HCT116 (cell line): ENCODE measurements around the gene NAP1L1. TPM values are rescaled to one million over a fixed set of nuclear protein-coding genes. Genes with fewer than 3 reads are reported as not detected.

Experiments used
- ATAC-seq: fragments of 200-7000 bp; cut with Tn5 transposase; 2 replicates; pipeline ENCODE4 v1.9.1; 2020; ENCODE audit warnings: mild to moderate bottlenecking, moderate library complexity
- BruUV-seq: library from RNA; stranded (reverse); fragments of 400-500 nt; replicated peaks from 2 replicates; lab custom pipeline; 2021; lab: Mats Ljungman, UMichigan
- CTCF ChIA-PET: fragments of 300-600 bp; sonication (Branson Sonifier 250); formaldehyde crosslinking; loops from one replicate; lab custom pipeline; 2021; ENCODE audit warnings: antibody characterized with exemption; lab: Charles Lee
- POLR2A ChIA-PET: fragments of 300-600, 350-600 bp; sonication (Branson Sonifier 250); formaldehyde crosslinking; loops from one replicate; lab custom pipeline; 2021; ENCODE audit warnings: antibody characterized with exemption; lab: Charles Lee
- RAD21 ChIA-PET, 2 experiments: fragments of 300-600 bp; sonication (Branson Sonifier 250); formaldehyde crosslinking; loops; one replicate each; lab custom pipeline; 2023; ENCODE audit warnings: low total read pairs in 2 of 2; ENCODE audit not compliant: uncharacterized antibody in 2 of 2, unreplicated experiment in 2 of 2, low non-redundant PET in 1 of 2; lab: Charles Lee
- DNase-seq: peaks from one replicate; pipeline ENCODE4 v3.0.0-alpha.2; 2010; ENCODE audit warnings: low read depth, low spot score
- H2AFZ ChIP-seq: fragments of 200-600 bp; shearing (Covaris generic), sonication (generic); 2 replicates; pipeline ENCODE4 v1.6.1; 2017; ENCODE audit warnings: low read depth, mixed run types, mixed read lengths, antibody characterized with exemption, low read length; ENCODE audit not compliant: poor library complexity, severe bottlenecking
- H3K27ac ChIP-seq: 2 replicates; pipeline ENCODE4 v1.5.1; 2012; ENCODE audit warnings: low read depth, low read length
- H3K27me3 ChIP-seq: fragments of 200-600 bp; sonication (generic); 2 replicates; pipeline ENCODE4 v1.6.1; 2016; ENCODE audit warnings: mixed run types, low read length, mixed read lengths; ENCODE audit not compliant: insufficient read depth
- H3K36me3 ChIP-seq, 2 experiments: fragments of 200-500 bp in 1 of 2; fragments of 200-600 bp in 1 of 2; sonication (Bioruptor generic) in 1 of 2; sonication (generic) in 1 of 2; 2 replicates each; pipeline versions ENCODE4 v1.5.1 to v1.6.1; 2014 to 2016; ENCODE audit warnings: low read length in 2 of 2, inconsistent platforms in 1 of 2, mixed read lengths in 1 of 2, mixed run types in 1 of 2; ENCODE audit not compliant: insufficient read depth in 2 of 2, control insufficient read depth in 1 of 2
- H3K4me1 ChIP-seq, 2 experiments: fragments of 200-600 bp in 1 of 2; sonication (generic) in 1 of 2; 2 replicates each; pipeline versions ENCODE4 v1.5.1 to v1.6.1; 2012 to 2017; ENCODE audit warnings: low read length in 2 of 2, inconsistent platforms in 1 of 2, mild to moderate bottlenecking in 1 of 2, mixed read lengths in 1 of 2, mixed run types in 1 of 2, moderate library complexity in 1 of 2; ENCODE audit not compliant: insufficient read depth in 2 of 2, control insufficient read depth in 1 of 2
- H3K4me2 ChIP-seq: fragments of 200-600 bp; sonication (generic); 2 replicates; pipeline ENCODE4 v1.6.1; 2017; ENCODE audit warnings: mixed run types, low read length, mixed read lengths
- H3K4me3 ChIP-seq, 2 experiments: fragments of 200-600 bp in 1 of 2; sonication (generic) in 1 of 2; replicated peaks in 1 of 2; 2 replicates each; pipeline ENCODE4 v1.5.1; 2011 to 2016; ENCODE audit warnings: low read length in 2 of 2, control low read depth in 1 of 2, low read depth in 1 of 2, mild to moderate bottlenecking in 1 of 2, mixed read lengths in 1 of 2, mixed run types in 1 of 2
- H3K79me2 ChIP-seq: fragments of 200-600 bp; sonication (generic); 2 replicates; pipeline ENCODE4 v1.6.1; 2017; ENCODE audit warnings: mild to moderate bottlenecking, mixed run types, low read length, moderate library complexity, mixed read lengths; ENCODE audit not compliant: insufficient read depth
- H3K9ac ChIP-seq: fragments of 200-600 bp; sonication (generic); 2 replicates; pipeline ENCODE4 v1.6.1; 2016; ENCODE audit warnings: low read length, mixed read lengths
- H3K9me2 ChIP-seq: fragments of 200-600 bp; sonication (generic), shearing (Covaris generic); 2 replicates; pipeline ENCODE4 v1.6.1; 2017; ENCODE audit warnings: mixed run types, mild to moderate bottlenecking, moderate library complexity; ENCODE audit not compliant: insufficient read depth
- H3K9me3 ChIP-seq, 2 experiments: fragments of 200-500 bp in 1 of 2; fragments of 200-600 bp in 1 of 2; sonication (Bioruptor generic) in 1 of 2; sonication (generic) in 1 of 2; 2 replicates each; pipeline ENCODE4 v1.6.1; 2014 to 2017; ENCODE audit warnings: low read length in 2 of 2, mixed read lengths in 2 of 2, inconsistent platforms in 1 of 2, low read depth in 1 of 2, mild to moderate bottlenecking in 1 of 2, mixed run types in 1 of 2, moderate library complexity in 1 of 2; ENCODE audit not compliant: control insufficient read depth in 1 of 2, insufficient read depth in 1 of 2
- H4K20me1 ChIP-seq: fragments of 200-600 bp; sonication (generic), shearing (Covaris generic); 2 replicates; pipeline ENCODE4 v1.6.1; 2017; ENCODE audit warnings: mixed run types, mild to moderate bottlenecking, moderate library complexity; ENCODE audit not compliant: insufficient read depth
- CBX3 ChIP-seq: IDR thresholded peaks from 2 replicates; pipeline ENCODE4 v1.6.1; 2012; ENCODE audit warnings: low read depth
- CEBPB ChIP-seq: IDR thresholded peaks from 2 replicates; pipeline ENCODE4 v1.6.1; 2012; ENCODE audit warnings: low read depth
- EGR1 ChIP-seq: IDR thresholded peaks from 2 replicates; pipeline ENCODE4 v1.6.1; 2012; ENCODE audit warnings: low read depth
- ELF1 ChIP-seq: IDR thresholded peaks from 2 replicates; pipeline ENCODE4 v1.6.1; 2012; ENCODE audit warnings: low read depth, borderline replicate concordance
- EZH2 ChIP-seq: fragments of 200-600 bp; sonication (generic); IDR thresholded peaks from 2 replicates; pipeline ENCODE4 v1.6.1; 2017; ENCODE audit warnings: antibody characterized with exemption, mixed run types
- EZH2phosphoT487 ChIP-seq: fragments of 200-600 bp; IDR thresholded peaks from 2 replicates; pipeline ENCODE4 v1.6.1; 2018; ENCODE audit warnings: antibody characterized with exemption, borderline replicate concordance
- FOSL1 ChIP-seq: IDR thresholded peaks from 2 replicates; pipeline ENCODE4 v1.6.1; 2012; ENCODE audit warnings: low read depth
- JUND ChIP-seq: IDR thresholded peaks from 2 replicates; pipeline ENCODE4 v1.6.1; 2012
- POLR2AphosphoS5 ChIP-seq: IDR thresholded peaks from 2 replicates; pipeline ENCODE4 v1.6.1; 2011; ENCODE audit warnings: mild to moderate bottlenecking, low read depth, low read length, moderate library complexity
- RAD21 ChIP-seq: IDR thresholded peaks from 2 replicates; pipeline ENCODE4 v1.6.1; 2012; ENCODE audit warnings: low read depth, mild to moderate bottlenecking
- SP1 ChIP-seq: IDR thresholded peaks from 2 replicates; pipeline ENCODE4 v1.6.1; 2012; ENCODE audit warnings: low read depth
- SRF ChIP-seq: IDR thresholded peaks from 2 replicates; pipeline ENCODE4 v1.6.1; 2012; ENCODE audit warnings: low read depth
- YY1 ChIP-seq: IDR thresholded peaks from 2 replicates; pipeline ENCODE4 v1.6.1; 2011; ENCODE audit warnings: low read length, low read depth, moderate library complexity, mild to moderate bottlenecking; ENCODE audit not compliant: insufficient replicate concordance; ENCODE audit errors: extremely low read depth
- ZFX ChIP-seq: fragments of 450-650 bp; IDR thresholded peaks from 2 replicates; pipeline ENCODE4 v1.6.1; 2017
- ZNF274 ChIP-seq: fragments of 200-500 bp; sonication (Bioruptor generic); IDR thresholded peaks from 2 replicates; pipeline ENCODE4 v1.6.1; 2014; ENCODE audit warnings: mild to moderate bottlenecking, low read depth, low read length, inconsistent platforms
- intact Hi-C: fragments of 100-400 bp; cut with micrococcal nuclease; formaldehyde crosslinking; loops from 2 replicates; pipeline ENCODE4 v1.10.0; 2022
- total RNA-seq: library from RNA; stranded (reverse); gene quantifications from one replicate; pipeline ENCODE4 v1.2.1, GENCODE V29; 2021; ENCODE audit not compliant: unreplicated experiment
- TF ChIP-seq, protein P1 (sequence below): IDR thresholded peaks from 2 replicates; pipeline ENCODE4 v1.6.1; 2012
- TF ChIP-seq, protein P2 (sequence below), 3 experiments: fragments of 200-600 bp in 1 of 3; sonication (generic) in 1 of 3; IDR thresholded peaks in 2 of 3; conservative IDR thresholded peaks in 1 of 3; 2 replicates each; pipeline ENCODE4 v1.5.1; 2012 to 2017; ENCODE audit warnings: low read depth in 2 of 3, low read length in 2 of 3, antibody characterized with exemption in 1 of 3, borderline replicate concordance in 1 of 3, control low read depth in 1 of 3, mild to moderate bottlenecking in 1 of 3, mixed read lengths in 1 of 3, mixed run types in 1 of 3, moderate library complexity in 1 of 3; ENCODE audit not compliant: insufficient read depth in 1 of 3
- TF ChIP-seq, protein P3 (sequence below): IDR thresholded peaks from 2 replicates; pipeline ENCODE4 v1.6.1; 2011; ENCODE audit warnings: mild to moderate bottlenecking, low read length, moderate library complexity; ENCODE audit not compliant: insufficient replicate concordance; ENCODE audit errors: extremely low read depth
- TF ChIP-seq, protein P4 (sequence below): IDR thresholded peaks from 2 replicates; pipeline ENCODE4 v1.6.1; 2012

Gene NAP1L1
- total RNA-seq, 1 experiment from 2014 or later, result 531 TPM

DNA sequence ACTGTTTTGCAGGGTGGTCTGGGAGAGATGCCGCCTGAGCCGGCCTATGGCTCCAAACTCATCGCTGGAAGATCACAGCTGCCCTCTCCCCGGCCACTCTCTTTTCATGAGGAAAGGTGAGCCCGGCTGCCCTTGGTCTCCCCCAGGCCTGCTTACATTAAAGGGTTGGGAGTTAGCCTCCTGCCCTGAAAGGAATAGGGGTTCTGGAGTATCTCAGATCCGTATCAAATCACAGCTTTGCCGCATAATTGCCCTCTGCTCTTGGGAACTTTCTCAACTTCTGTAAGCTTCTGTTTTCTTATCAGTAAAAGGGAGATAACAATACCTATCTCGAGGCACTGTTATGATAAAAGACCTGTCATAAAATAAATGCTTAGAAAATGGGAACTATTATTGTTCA lies 70.5 kb downstream of the NAP1L1 start:
- POLR2A ChIA-PET, result interaction anchor here (1.3 kb wide), 1 partner anchor 9 kb away, joined by 3 read pairs; no protein-coding TSS in a partner anchor
- Histone ChIP-seq H3K27ac (no peak overlapping the region), H3K27me3 (no peaks in the 10 kb centered on the region), H4K20me1 (no peaks in the 10 kb centered on the region), H3K79me2 (no peaks in the 10 kb centered on the region), H3K9me2 (no peaks in the 10 kb centered on the region), H3K9me3 (no peaks in the 10 kb centered on the region), H3K36me3 (no peaks in the 10 kb centered on the region), H3K4me3 (no peak overlapping the region), H3K4me1 (peaks cover 24 to 39% of the 10 kb centered on the region in 2 experiments), H3K9ac (no peak overlapping the region), H2AFZ (no peak overlapping the region), H3K4me2 (no peak overlapping the region)
- no peak for TF ChIP-seq RAD21
- TF ChIP-seq POLR2AphosphoS5, result no peak
- TF ChIP-seq EZH2, result no peak
- no peak for TF ChIP-seq ELF1
- TF ChIP-seq, protein P1, sequence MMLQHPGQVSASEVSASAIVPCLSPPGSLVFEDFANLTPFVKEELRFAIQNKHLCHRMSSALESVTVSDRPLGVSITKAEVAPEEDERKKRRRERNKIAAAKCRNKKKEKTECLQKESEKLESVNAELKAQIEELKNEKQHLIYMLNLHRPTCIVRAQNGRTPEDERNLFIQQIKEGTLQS, result no peak
- TF ChIP-seq ZNF274, result no peak
- TF ChIP-seq JUND, result no peak
- no peak for TF ChIP-seq EZH2phosphoT487
- no peak for TF ChIP-seq SRF
- TF ChIP-seq ZFX, result no peak
- no peak for TF ChIP-seq FOSL1
- no peak for TF ChIP-seq CEBPB
- no peak for TF ChIP-seq CBX3
- TF ChIP-seq, protein P2, sequence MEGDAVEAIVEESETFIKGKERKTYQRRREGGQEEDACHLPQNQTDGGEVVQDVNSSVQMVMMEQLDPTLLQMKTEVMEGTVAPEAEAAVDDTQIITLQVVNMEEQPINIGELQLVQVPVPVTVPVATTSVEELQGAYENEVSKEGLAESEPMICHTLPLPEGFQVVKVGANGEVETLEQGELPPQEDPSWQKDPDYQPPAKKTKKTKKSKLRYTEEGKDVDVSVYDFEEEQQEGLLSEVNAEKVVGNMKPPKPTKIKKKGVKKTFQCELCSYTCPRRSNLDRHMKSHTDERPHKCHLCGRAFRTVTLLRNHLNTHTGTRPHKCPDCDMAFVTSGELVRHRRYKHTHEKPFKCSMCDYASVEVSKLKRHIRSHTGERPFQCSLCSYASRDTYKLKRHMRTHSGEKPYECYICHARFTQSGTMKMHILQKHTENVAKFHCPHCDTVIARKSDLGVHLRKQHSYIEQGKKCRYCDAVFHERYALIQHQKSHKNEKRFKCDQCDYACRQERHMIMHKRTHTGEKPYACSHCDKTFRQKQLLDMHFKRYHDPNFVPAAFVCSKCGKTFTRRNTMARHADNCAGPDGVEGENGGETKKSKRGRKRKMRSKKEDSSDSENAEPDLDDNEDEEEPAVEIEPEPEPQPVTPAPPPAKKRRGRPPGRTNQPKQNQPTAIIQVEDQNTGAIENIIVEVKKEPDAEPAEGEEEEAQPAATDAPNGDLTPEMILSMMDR (IDR thresholded peaks at IDR 0.05 in 2 of 3, conservative IDR thresholded peaks at IDR 0.05 in 1 of 3; ENCODE audit: borderline replicate concordance in 1 of 3, insufficient read depth in 1 of 3, low read depth in 2 of 3, low read length in 2 of 3), result no peak
- TF ChIP-seq SP1, result no peak
- TF ChIP-seq, protein P3, sequence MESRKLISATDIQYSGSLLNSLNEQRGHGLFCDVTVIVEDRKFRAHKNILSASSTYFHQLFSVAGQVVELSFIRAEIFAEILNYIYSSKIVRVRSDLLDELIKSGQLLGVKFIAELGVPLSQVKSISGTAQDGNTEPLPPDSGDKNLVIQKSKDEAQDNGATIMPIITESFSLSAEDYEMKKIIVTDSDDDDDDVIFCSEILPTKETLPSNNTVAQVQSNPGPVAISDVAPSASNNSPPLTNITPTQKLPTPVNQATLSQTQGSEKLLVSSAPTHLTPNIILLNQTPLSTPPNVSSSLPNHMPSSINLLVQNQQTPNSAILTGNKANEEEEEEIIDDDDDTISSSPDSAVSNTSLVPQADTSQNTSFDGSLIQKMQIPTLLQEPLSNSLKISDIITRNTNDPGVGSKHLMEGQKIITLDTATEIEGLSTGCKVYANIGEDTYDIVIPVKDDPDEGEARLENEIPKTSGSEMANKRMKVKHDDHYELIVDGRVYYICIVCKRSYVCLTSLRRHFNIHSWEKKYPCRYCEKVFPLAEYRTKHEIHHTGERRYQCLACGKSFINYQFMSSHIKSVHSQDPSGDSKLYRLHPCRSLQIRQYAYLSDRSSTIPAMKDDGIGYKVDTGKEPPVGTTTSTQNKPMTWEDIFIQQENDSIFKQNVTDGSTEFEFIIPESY, result no peak
- TF ChIP-seq YY1, result no peak
- TF ChIP-seq EGR1, result no peak
- TF ChIP-seq, protein P4, sequence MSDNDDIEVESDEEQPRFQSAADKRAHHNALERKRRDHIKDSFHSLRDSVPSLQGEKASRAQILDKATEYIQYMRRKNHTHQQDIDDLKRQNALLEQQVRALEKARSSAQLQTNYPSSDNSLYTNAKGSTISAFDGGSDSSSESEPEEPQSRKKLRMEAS, result no peak
- no TSS peak for BruUV-seq
- DNase-seq (no peak), ATAC-seq (no peak)
- CTCF ChIA-PET, result no interaction called here
- intact Hi-C loops, result no loop called here
- RAD21 ChIA-PET, result interaction anchor here in 1 of 2 experiments (0.6 kb wide), 1 partner anchor 79 kb away, joined by 4 read pairs; no protein-coding TSS in a partner anchor
